Middle frontal gyrus (tissue), 1 donor: Measurements from ENCODE around the gene C16orf54.
"Not testable (repeated sequence)": the region's sequence is repeated elsewhere in the genome, so short reads cannot be mapped to it uniquely, and the experiment has no call there.

Experiments used
- DNase-seq: peaks from one replicate; pipeline ENCODE4 v3.0.0-alpha.2; 2015; ENCODE audit warnings: low spot score; ENCODE audit errors: extremely low spot score

Gene C16orf54

GRCh38 chr16:29708917-29709600, 36.7 kb downstream of the C16orf54 start:
- DNase-seq = no peak

- DNase-seq = not testable (repeated sequence)
Observed at GRCh38 chr16:29707160-29707559, 38.6 kb downstream of the C16orf54 start.

GRCh38 chr16:29705030-29705429, 40.8 kb downstream of the C16orf54 start:
- DNase-seq = no peak

GRCh38 chr16:29702269-29702668, 43.5 kb downstream of the C16orf54 start:
- DNase-seq = no peak

- no peak for DNase-seq
Observed at GRCh38 chr16:29701214-29701555, 44.6 kb downstream of the C16orf54 start.

GRCh38 chr16:29700253-29700987, 45.4 kb downstream of the C16orf54 start:
- peak; percentile 25 for DNase-seq

GRCh38 chr16:29699324-29700219, 46.2 kb downstream of the C16orf54 start:
- no peak for DNase-seq

GRCh38 chr16:29698484-29699323, 47.1 kb downstream of the C16orf54 start:
- DNase-seq = no peak

GRCh38 chr16:29698042-29698441, 47.7 kb downstream of the C16orf54 start:
- DNase-seq = no peak

GRCh38 chr16:29697391-29697790, 48.4 kb downstream of the C16orf54 start:
- DNase-seq = no peak

GRCh38 chr16:29696881-29697331, 48.9 kb downstream of the C16orf54 start:
- no peak for DNase-seq

- DNase-seq = not testable (repeated sequence)
Observed at GRCh38 chr16:29695675-29696074, 50.1 kb downstream of the C16orf54 start.

- DNase-seq = no peak
Observed at GRCh38 chr16:29694384-29695195, 51.2 kb downstream of the C16orf54 start.

GRCh38 chr16:29692606-29693005, 53.2 kb downstream of the C16orf54 start:
- not testable (repeated sequence) for DNase-seq
